Myometrial cell (primary cell): ENCODE measurements around the gene SPATA45. TPM values are rescaled to one million over a fixed set of nuclear protein-coding genes. Genes with fewer than 3 reads are reported as not detected.

ENCODE experiments used
- total RNA-seq: library from RNA; depleted of rRNA; stranded (reverse); fragments of >200 nt; gene quantifications from 2 replicates; pipeline ENCODE4 v1.2.3, GENCODE V29; 2015

SPATA45 gene
- not detected in 2 replicates for total RNA-seq

DNA sequence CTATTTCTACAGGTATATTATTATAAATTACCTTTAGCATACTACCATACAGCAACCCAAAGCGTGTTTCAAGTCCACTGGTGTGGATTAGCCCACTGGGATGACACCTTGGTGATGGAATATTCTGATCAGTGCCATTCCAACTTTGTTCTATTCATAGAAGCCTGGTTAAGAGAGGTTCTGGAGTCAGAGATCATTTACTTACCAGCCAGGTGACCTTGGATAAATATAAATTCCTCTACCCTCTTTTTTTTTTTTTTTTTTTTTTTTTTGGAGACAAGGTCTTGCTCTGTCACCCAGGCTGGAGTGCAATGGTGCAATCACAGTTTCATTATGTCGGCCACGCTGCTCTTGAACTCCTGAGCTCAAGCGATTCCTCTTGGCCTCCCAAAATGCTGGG lies at the start of gene SPATA45:
TSS of gene SPATA45 (minus strand) at position 101 of the 400 bp plus-strand sequence. CDS start 11,500 bp downstream, outside the sequence.

DNA sequence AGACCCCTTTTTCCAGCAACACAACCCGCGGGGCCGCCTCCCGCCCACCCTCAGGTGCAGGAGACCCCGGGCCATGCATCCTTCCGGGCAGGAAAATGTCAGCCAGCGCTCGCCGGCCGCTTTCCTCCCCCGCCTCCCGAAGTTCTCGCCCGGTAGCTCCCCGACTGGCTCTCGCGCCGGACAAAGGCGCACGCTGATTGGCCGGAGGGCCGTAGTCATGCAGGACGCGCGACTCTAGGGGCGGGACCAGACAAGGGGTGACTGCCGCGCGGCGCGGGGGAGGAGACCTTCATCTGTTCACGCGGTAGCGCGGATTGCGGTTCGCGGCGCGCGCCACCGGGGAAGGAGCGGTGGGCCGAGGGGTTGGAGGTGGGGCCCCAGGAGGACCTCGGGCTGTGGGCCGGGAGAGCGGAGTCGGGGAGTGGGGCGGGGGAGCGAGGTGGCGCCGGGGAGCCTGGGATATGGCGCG lies 10.6 kb upstream of the SPATA45 start, which contains the start of gene FLVCR1:
TSS of gene FLVCR1 (plus strand) at position 284 of the 469 bp plus-strand sequence. CDS start at position 462, 178 bp downstream.

GRCh38 chr1:212791676-212792395 lies 55.6 kb downstream of the SPATA45 start, which contains the start of the genes NSL1 and TATDN3:
Gene NSL1, minus strand, starts transcription at chr1:212791777. Its CDS starts 14 bp downstream, at chr1:212791763.
Gene TATDN3, plus strand, starts transcription at chr1:212791894. Its CDS starts 28 bp downstream, at chr1:212791922.

Other genes starting within 250 kb of the SPATA45 start
- gene ATF3, start 238.9 kb downstream of the SPATA45 start, total RNA-seq: 1.9 and 3.2 TPM in 2 replicates
- 0.35 and 1.4 TPM in 2 replicates for gene BATF3, start 147.8 kb downstream of the SPATA45 start, total RNA-seq
- gene NSL1, start 55.9 kb downstream of the SPATA45 start, total RNA-seq: 19.0 and 25.0 TPM in 2 replicates
- gene TATDN3, start 55.8 kb downstream of the SPATA45 start, total RNA-seq: 9.2 and 17.4 TPM in 2 replicates
- 8.0 and 13.5 TPM in 2 replicates for gene FLVCR1, start 10.6 kb upstream of the SPATA45 start, total RNA-seq
- under 0.01 TPM in 1 of 2 replicates, not detected in the other for gene VASH2, start 102.9 kb upstream of the SPATA45 start, total RNA-seq
- 24.8 and 31.7 TPM in 2 replicates for gene ANGEL2, start 168.2 kb upstream of the SPATA45 start, total RNA-seq
- 13.0 and 16.1 TPM in 2 replicates for gene RPS6KC1, start 203.6 kb upstream of the SPATA45 start, total RNA-seq